Non-pigmented ciliary epithelial cell (primary cell): ENCODE data around the gene ID2.

Experiments used
- DNase-seq: peaks from one replicate; pipeline ENCODE4 v3.0.0-alpha.2; 2010; ENCODE audit warnings: low read depth

The ID2 gene

GRCh38 chr2:8681786-8682692, at the start of gene ID2:
TSS of gene ID2 (plus strand) at chr2:8682056. CDS start at chr2:8682166, 110 bp downstream.
- peak; percentile 84 for DNase-seq

GRCh38 chr2:8632755-8633154, 49.1 kb upstream of the ID2 start:
- no peak for DNase-seq

DNA sequence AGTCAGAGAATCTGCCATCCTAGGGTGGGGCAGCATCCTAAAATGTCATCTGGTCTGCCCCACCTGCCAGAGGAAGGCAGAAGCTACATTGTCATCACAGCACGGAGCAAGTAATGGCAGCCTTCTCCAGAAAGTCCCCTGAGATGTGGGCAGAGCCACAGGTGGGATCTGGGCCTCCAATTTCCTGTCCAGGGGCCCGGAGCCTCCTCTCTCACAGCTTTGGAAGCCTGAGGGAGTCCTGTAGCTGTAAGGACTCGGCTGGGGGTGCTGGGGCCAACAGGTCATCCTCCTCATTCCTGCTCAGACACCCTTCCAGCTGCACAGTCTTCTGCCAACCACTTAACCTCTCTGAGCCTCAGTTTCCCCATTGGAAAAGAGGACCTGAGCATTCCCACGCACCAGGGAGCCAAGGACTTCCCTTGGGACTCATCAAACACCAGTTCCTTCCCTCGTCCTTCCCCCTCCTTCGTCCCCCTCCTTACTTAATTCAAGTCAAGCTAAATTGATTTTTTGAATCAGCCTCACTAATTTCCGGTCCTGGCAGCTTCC, 48.6 kb upstream of the ID2 start:
- DNase-seq = no peak

GRCh38 chr2:8633735-8634313, 48.0 kb upstream of the ID2 start:
- peak; percentile 76 for DNase-seq

- no peak for DNase-seq
These were observed 47.2 kb upstream of the ID2 start for GRCh38 chr2:8634466-8635172.

DNA sequence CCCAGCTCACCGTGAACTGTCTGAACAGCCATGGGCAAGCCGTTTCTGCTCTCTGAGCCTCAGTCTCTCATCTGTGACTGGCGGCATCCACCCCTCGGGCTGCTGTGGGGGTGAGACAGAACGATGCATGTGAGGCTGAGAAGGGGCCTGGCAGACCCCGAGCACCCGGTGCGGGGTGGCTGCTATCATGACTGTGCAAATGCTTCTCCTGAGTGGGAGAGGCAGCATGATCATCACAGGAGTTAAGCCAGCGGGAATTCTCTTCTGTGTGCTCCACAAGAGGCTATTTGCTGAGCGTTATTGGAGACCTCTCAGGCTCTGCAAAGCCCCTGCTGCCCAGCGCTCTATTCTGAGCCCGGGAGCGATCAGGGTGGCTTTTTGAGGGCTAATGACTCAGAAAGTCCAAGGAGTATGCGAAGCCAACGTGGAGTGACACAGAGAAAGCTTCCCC, 45.8 kb upstream of the ID2 start:
- no peak for DNase-seq

GRCh38 chr2:8636721-8637636, 44.9 kb upstream of the ID2 start:
- DNase-seq = no peak

DNA sequence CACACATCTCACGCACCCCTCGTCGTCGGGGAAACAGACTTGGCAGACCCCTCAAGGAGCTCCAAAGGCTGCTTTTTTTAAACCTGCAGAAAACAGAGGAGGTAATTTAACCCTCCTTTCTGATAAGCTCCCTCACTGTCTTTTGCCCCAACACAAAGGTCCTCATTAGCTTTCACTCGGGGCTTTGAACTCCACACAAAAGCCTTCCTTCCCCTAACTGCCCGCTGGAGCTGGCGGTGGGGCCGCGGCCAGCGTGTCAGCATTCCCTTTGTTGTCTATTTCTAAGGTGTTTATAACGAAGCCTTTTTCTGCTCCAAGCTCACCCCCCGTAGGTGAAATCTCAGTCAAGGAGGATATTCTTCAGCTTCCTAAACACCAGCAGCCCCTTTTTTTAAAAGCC, 43.5 kb upstream of the ID2 start:
- no peak for DNase-seq

- DNase-seq = no peak
These were observed 42.7 kb upstream of the ID2 start for GRCh38 chr2:8639122-8639635.

DNA sequence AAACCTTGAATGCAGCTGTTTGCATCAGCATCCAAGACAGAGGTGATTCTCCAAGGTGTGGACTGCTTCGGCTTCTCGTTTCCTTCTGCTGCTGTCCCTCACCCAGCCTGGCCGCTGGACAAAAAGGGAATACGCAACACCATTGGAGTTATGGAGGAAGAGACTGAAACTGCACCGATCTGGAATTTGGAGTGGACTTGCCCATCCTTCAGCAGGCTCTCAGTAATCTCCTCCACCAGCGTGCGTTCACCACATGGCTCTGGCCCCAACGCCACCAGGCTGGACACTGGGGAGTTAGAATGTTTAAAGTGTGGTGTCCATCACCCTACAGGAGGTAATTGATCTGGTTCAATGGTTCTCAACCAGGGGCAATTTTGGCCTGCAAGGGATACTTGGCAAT, 41.4 kb upstream of the ID2 start:
- DNase-seq = no peak

- DNase-seq = no peak
These were observed 40.4 kb upstream of the ID2 start for GRCh38 chr2:8641301-8641965.

- no peak for DNase-seq
These were observed 39.3 kb upstream of the ID2 start for GRCh38 chr2:8642366-8643068.

GRCh38 chr2:8643250-8643995, 38.4 kb upstream of the ID2 start:
- no peak for DNase-seq

DNA sequence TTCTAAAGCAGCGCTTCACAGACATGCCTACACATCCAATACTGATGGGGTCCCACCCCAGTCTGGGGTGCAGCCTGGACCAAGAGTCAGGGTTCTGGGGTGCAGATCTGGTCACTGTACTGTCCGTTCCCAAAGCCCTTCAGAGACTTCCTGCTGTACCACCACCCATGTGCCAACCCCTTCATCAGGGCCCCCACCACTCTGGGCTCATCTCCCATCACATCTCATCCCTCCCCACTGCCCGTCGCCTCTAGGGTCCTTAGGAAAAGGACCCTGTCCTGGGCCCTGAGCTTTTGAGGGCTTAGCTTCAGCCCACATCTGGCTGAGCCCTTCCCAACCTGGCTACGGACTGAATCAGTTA, 37.9 kb upstream of the ID2 start:
- DNase-seq = no peak

GRCh38 chr2:8644605-8645175, 37.2 kb upstream of the ID2 start:
- DNase-seq = no peak

DNA sequence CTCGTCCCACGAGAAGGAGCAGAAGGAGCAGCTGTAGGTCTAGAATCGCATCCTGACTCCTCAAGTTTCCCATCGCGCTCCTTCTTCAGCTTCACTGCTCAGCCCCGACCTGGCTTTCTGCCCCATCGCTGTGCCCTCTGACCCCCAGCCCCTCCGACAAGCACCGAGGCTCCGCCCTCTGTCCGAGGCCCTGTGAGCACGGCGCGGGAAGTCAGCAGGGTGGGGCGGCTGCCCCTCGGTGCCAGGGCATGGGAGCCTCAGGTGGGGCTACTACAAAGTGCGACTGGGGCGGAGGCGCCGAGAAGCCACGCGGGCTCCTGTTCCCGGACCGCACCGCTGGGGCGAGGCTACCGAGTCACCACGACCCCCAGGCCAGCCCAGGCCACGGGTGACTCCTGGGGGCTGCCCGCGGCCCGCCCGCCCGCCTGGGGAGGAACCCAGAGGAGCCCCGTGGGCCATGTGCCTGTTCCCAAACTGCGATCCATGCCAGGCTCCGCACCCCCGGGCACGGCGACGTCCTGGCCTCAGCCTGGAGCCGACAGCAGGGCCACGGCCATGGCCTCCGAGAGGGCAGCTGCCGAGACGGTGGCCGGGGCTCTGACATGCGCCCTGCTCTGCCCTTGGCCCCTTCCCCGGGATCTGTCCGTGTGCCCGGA, 36.6 kb upstream of the ID2 start:
- DNase-seq = no peak

GRCh38 chr2:8646731-8647461, 35.0 kb upstream of the ID2 start:
- DNase-seq = no peak

DNA sequence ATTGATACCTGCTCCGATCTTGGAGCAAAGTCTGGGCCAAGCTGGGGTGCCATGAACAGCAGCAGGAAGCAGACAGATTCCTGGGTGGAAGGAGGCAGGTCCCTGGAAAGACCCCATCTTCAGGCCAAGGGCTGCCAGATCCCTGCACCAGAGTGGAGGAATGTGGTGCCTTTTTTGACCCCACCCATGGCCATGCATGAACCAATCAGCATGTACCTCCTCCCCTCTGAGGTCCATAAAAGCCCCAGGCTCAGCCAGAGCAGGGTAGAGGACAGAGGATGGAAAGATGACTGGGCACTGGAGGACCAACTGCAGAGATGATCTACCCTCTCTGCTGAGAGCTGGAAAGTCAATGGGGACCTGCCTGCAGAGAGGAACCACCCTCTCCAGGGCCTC, 34.4 kb upstream of the ID2 start:
- no peak for DNase-seq
